GM19324 (cell line): ENCODE results near the gene ENOX1.

ENCODE experiments used
- ATAC-seq: cut with Tn5 transposase; IDR thresholded peaks from one replicate; pipeline ENCODE4 v1.9.1; 2021; ENCODE audit warnings: mild to moderate bottlenecking, moderate library complexity; ENCODE audit not compliant: unreplicated experiment, low FRiP score

ENOX1 gene

GRCh38 chr13:43751624-43752023, 35.1 kb downstream of the ENOX1 start:
- no peak for ATAC-seq

GRCh38 chr13:43749503-43749902, 37.3 kb downstream of the ENOX1 start:
- no peak for ATAC-seq

GRCh38 chr13:43744261-43745031, 42.3 kb downstream of the ENOX1 start:
- ATAC-seq: no peak

GRCh38 chr13:43742911-43743310, 43.9 kb downstream of the ENOX1 start:
- no peak for ATAC-seq

- no peak for ATAC-seq
Measured at GRCh38 chr13:43737392-43737923, 49.3 kb downstream of the ENOX1 start.

- no peak for ATAC-seq
Measured at GRCh38 chr13:43732726-43733125, 54.0 kb downstream of the ENOX1 start.

- ATAC-seq: no peak
Measured at GRCh38 chr13:43731296-43731695, 55.5 kb downstream of the ENOX1 start.

GRCh38 chr13:43730642-43731041, 56.1 kb downstream of the ENOX1 start:
- no peak for ATAC-seq

GRCh38 chr13:43728421-43728820, 58.4 kb downstream of the ENOX1 start:
- no peak for ATAC-seq

- no peak for ATAC-seq
Measured at GRCh38 chr13:43727856-43728255, 58.9 kb downstream of the ENOX1 start.

- ATAC-seq: no peak
Measured at GRCh38 chr13:43725460-43725859, 61.3 kb downstream of the ENOX1 start.

GRCh38 chr13:43720780-43721397, 65.9 kb downstream of the ENOX1 start:
- ATAC-seq: no peak

- ATAC-seq: no peak
Measured at GRCh38 chr13:43698758-43699157, 88.0 kb downstream of the ENOX1 start.

- ATAC-seq: no peak
Measured at GRCh38 chr13:43698009-43698408, 88.8 kb downstream of the ENOX1 start.

GRCh38 chr13:43697323-43697722, 89.4 kb downstream of the ENOX1 start:
- no peak for ATAC-seq

- no peak for ATAC-seq
Measured at GRCh38 chr13:43694146-43694664, 92.6 kb downstream of the ENOX1 start.

GRCh38 chr13:43693639-43694038, 93.1 kb downstream of the ENOX1 start:
- ATAC-seq: no peak

- no peak for ATAC-seq
Measured at GRCh38 chr13:43688227-43688907, 98.4 kb downstream of the ENOX1 start.

- no peak for ATAC-seq
Measured at GRCh38 chr13:43687038-43687437, 99.7 kb downstream of the ENOX1 start.

- no peak for ATAC-seq
Measured at GRCh38 chr13:43686557-43686956, 100.2 kb downstream of the ENOX1 start.
